GM12864 (cell line): ENCODE results near the gene KRTAP4-2.
"Not testable (repeated sequence)": the region's sequence is repeated elsewhere in the genome, so short reads cannot be mapped to it uniquely, and the experiment has no call there.

Experiments
- DNase-seq: peaks from one replicate; pipeline ENCODE4 v3.0.0-alpha.2; 2011; ENCODE audit warnings: low read depth
- H3K4me3 ChIP-seq: 2 replicates; pipeline ENCODE4 v1.5.1; 2011; ENCODE audit warnings: mild to moderate bottlenecking, low read depth, low read length, control low read depth
- CTCF ChIP-seq: IDR thresholded peaks from 2 replicates; pipeline ENCODE4 v1.5.1; 2011; ENCODE audit warnings: low read depth, mild to moderate bottlenecking, moderate library complexity, low read length, control low read depth, inconsistent platforms; ENCODE audit errors: missing control alignments

KRTAP4-2 gene

GRCh38 chr17:41177727-41178271 is at the start of gene KRTAP4-2:
TSS of gene KRTAP4-2 (minus strand) at chr17:41178221. CDS start at chr17:41178164, 57 bp downstream.
- H3K4me3 ChIP-seq, result no peak within 1 kb of the TSS
- no peak for DNase-seq
- TF ChIP-seq CTCF, result no peak

GRCh38 chr17:41226598-41227095 is 48.6 kb upstream of the KRTAP4-2 start, which contains the start of gene KRTAP9-2:
TSS of gene KRTAP9-2 (plus strand) at chr17:41226648. CDS start at chr17:41226655, 7 bp downstream.
- DNase-seq, H3K4me3 ChIP-seq: not testable (repeated sequence)

GRCh38 chr17:41226051-41226450 is 48.0 kb upstream of the KRTAP4-2 start:
- no peak for DNase-seq
- no peak for TF ChIP-seq CTCF
- no peak overlapping the region for H3K4me3 ChIP-seq

GRCh38 chr17:41223821-41224220 is 45.8 kb upstream of the KRTAP4-2 start:
- no peak for DNase-seq
- TF ChIP-seq CTCF, result no peak

GRCh38 chr17:41215681-41216080 is 37.7 kb upstream of the KRTAP4-2 start:
- no peak for DNase-seq
- no peak overlapping the region for H3K4me3 ChIP-seq
- TF ChIP-seq CTCF, result no peak

More at GRCh38 chr17:41223821-41224220, 45.8 kb upstream of the KRTAP4-2 start:
- H3K4me3 ChIP-seq, result no peak overlapping the region

GRCh38 chr17:41212524-41213169 is 34.6 kb upstream of the KRTAP4-2 start:
- no peak for DNase-seq
- H3K4me3 ChIP-seq, result no peak overlapping the region
- TF ChIP-seq CTCF, result no peak

- H3K4me3 ChIP-seq, result no peak overlapping the region
- no peak for DNase-seq
- no peak for TF ChIP-seq CTCF
Measured at GRCh38 chr17:41211845-41212466, 33.9 kb upstream of the KRTAP4-2 start.
